ENCODE data around the gene PHTF2. TPM values are rescaled to one million over a fixed set of nuclear protein-coding genes. Genes with fewer than 3 reads are reported as not detected.
"Not testable (repeated sequence)": the region's sequence is repeated elsewhere in the genome, so short reads cannot be mapped to it uniquely, and the experiment has no call there.

Gene PHTF2
- polyA plus RNA-seq, 1 of the 3 experiments (the other 2 are of a cell fraction), result 21.2 TPM

GRCh38 chr7:77993838-77994237 is 195.3 kb downstream of the PHTF2 start:
- TF ChIP-seq EP300 (IDR thresholded peaks at IDR 0.05; ENCODE audit: borderline replicate concordance in 1 of 2, low read depth in 1 of 2, low read length in 1 of 2) (no peak), GATA2 (CRISPR knock-in tag; IDR thresholded peaks at IDR 0.05) (no peak), NRF1 (IDR thresholded peaks at IDR 0.05; ENCODE audit: low read depth, low read length) (no peak), GABPA (IDR thresholded peaks at IDR 0.05; ENCODE audit: low read depth) (no peak)
- no peak for DNase-seq
- H4K20me1 ChIP-seq (ENCODE audit: insufficient read depth), result no peaks in the 10 kb centered on the region
- H3K4me2 ChIP-seq, result no peak overlapping the region
- no peaks in the 10 kb centered on the region for H3K36me3 ChIP-seq (replicated peaks in 1 of 2; ENCODE audit: control insufficient read depth in 1 of 2, insufficient read depth in 2 of 2, low read length in 1 of 2)
- no peak overlapping the region for H3K27ac ChIP-seq (ENCODE audit: low read depth in 2 of 2, low read length in 1 of 2)
- no peak overlapping the region for H3K4me3 ChIP-seq (ENCODE audit: low read depth in 2 of 2, low read length in 1 of 2)
- H2AFZ ChIP-seq (ENCODE audit: low read depth), result no peak overlapping the region
- no peaks in the 10 kb centered on the region for H3K79me2 ChIP-seq (ENCODE audit: insufficient read depth)
- H3K9me2 ChIP-seq, result no peaks in the 10 kb centered on the region
- WGBS (ENCODE audit: low lambda C conversion rate), result 93% methylated on average over 3 of the region's 3 CpGs
- no peaks in the 10 kb centered on the region for H3K4me1 ChIP-seq (ENCODE audit: control insufficient read depth in 1 of 2, insufficient read depth in 2 of 2, low read depth in 1 of 2, low read length in 1 of 2)
- H3K9me3 ChIP-seq, result no peaks in the 10 kb centered on the region
- ChIA-PET POLR2A (no interaction called here), CTCF (interaction anchor here (1.3 to 1.5 kb wide), 3 partner anchors 11 to 26 kb away, joined by 3 to 10 read pairs (median 5); no protein-coding TSS in a partner anchor)
- no peaks in the 10 kb centered on the region for H3K27me3 ChIP-seq (ENCODE audit: insufficient read depth)
- H3F3A ChIP-seq (replicated peaks; ENCODE audit: insufficient read depth), result no peaks in the 10 kb centered on the region
- no peak overlapping the region for H3K9ac ChIP-seq

- no peaks in the 10 kb centered on the region for H3F3A ChIP-seq (replicated peaks; ENCODE audit: insufficient read depth)
- H3K4me3 ChIP-seq (ENCODE audit: low read depth in 2 of 2, low read length in 1 of 2), result no peak overlapping the region
- H3K9me2 ChIP-seq, result no peaks in the 10 kb centered on the region
- 86% methylated on average over 6 of the region's 6 CpGs for WGBS (ENCODE audit: low lambda C conversion rate)
- no peaks in the 10 kb centered on the region for H4K20me1 ChIP-seq (ENCODE audit: insufficient read depth)
- H3K9ac ChIP-seq, result no peak overlapping the region
- H3K27ac ChIP-seq (ENCODE audit: low read depth in 2 of 2, low read length in 1 of 2), result no peak overlapping the region
- H3K4me1 ChIP-seq (ENCODE audit: control insufficient read depth in 1 of 2, insufficient read depth in 2 of 2, low read depth in 1 of 2, low read length in 1 of 2), result no peaks in the 10 kb centered on the region
- no peaks in the 10 kb centered on the region for H3K79me2 ChIP-seq (ENCODE audit: insufficient read depth)
- POLR2A ChIA-PET, result no interaction called here
- no peak overlapping the region for H3K4me2 ChIP-seq
- H3K36me3 ChIP-seq (replicated peaks in 1 of 2; ENCODE audit: control insufficient read depth in 1 of 2, insufficient read depth in 2 of 2, low read length in 1 of 2), result no peaks in the 10 kb centered on the region
- H3K9me3 ChIP-seq, result no peaks in the 10 kb centered on the region
- DNase-seq, result no peak
- CTCF ChIA-PET, result interaction anchor here (1.4 kb wide), 1 partner anchor 25 kb away, joined by 4 read pairs; no protein-coding TSS in a partner anchor
- H2AFZ ChIP-seq (ENCODE audit: low read depth), result peak overlapping the region; percentile 34; the same call in 1 of the 2 replicates
- H3K27me3 ChIP-seq (ENCODE audit: insufficient read depth), result no peaks in the 10 kb centered on the region
- no peak for TF ChIP-seq TEAD4 (IDR thresholded peaks at IDR 0.05; ENCODE audit: borderline replicate concordance, insufficient read depth)
- peak; percentile 27; the same call in 1 of the 2 replicates for TF ChIP-seq CTCF (IDR thresholded peaks at IDR 0.05)
- no peak for TF ChIP-seq CHD2 (IDR thresholded peaks at IDR 0.05; ENCODE audit: low read length, partially characterized antibody)
Observed at GRCh38 chr7:77995717-77996116, 197.1 kb downstream of the PHTF2 start.

- POLR2A ChIA-PET; H4K20me1 ChIP-seq (ENCODE audit: insufficient read depth); H3K4me3 ChIP-seq (ENCODE audit: low read depth in 2 of 2, low read length in 1 of 2); H3K36me3 ChIP-seq (replicated peaks in 1 of 2; ENCODE audit: control insufficient read depth in 1 of 2, insufficient read depth in 2 of 2, low read length in 1 of 2); DNase-seq; H3K27me3 ChIP-seq (ENCODE audit: insufficient read depth); H3K27ac ChIP-seq (ENCODE audit: low read depth in 2 of 2, low read length in 1 of 2); H3K9me3 ChIP-seq; H3F3A ChIP-seq (replicated peaks; ENCODE audit: insufficient read depth); H3K9ac ChIP-seq; H3K79me2 ChIP-seq (ENCODE audit: insufficient read depth); H3K9me2 ChIP-seq; H3K4me2 ChIP-seq; H2AFZ ChIP-seq (ENCODE audit: low read depth); H3K4me1 ChIP-seq (ENCODE audit: control insufficient read depth in 1 of 2, insufficient read depth in 2 of 2, low read depth in 1 of 2, low read length in 1 of 2): not testable (repeated sequence)
- WGBS (ENCODE audit: low lambda C conversion rate), result 27% methylated on average over 3 of the region's 3 CpGs
- CTCF ChIA-PET, result interaction anchor here (1.1 to 3.2 kb wide), 2 partner anchors 15 to 21 kb away, joined by 3 to 12 read pairs; no protein-coding TSS in a partner anchor
Observed at GRCh38 chr7:77999168-77999567, 200.6 kb downstream of the PHTF2 start.
